GM23338 (cell line): ENCODE data around the gene DMRT1. TPM values are rescaled to one million over a fixed set of nuclear protein-coding genes. Genes with fewer than 3 reads are reported as not detected.

Experiments
- ATAC-seq: fragments of 200-7000 bp; cut with Tn5 transposase; 3 replicates; pipeline ENCODE4 v1.9.1; 2020
- DNase-seq: peaks from one replicate; pipeline ENCODE4 v3.0.0-alpha.2; 2015; ENCODE audit warnings: low spot score
- H2AFZ ChIP-seq: fragments of 200-600 bp; sonication (generic); 2 replicates; pipeline ENCODE4 v1.8.0; 2016; ENCODE audit warnings: antibody characterized with exemption, mild to moderate bottlenecking, moderate library complexity
- H3F3A ChIP-seq: fragments of 200-600 bp; sonication (generic); replicated peaks from 2 replicates; pipeline ENCODE4 v1.8.0; 2017; ENCODE audit warnings: antibody characterized with exemption, mixed run types, low read depth
- H3K27ac ChIP-seq: fragments of 200-600 bp; sonication (generic); 2 replicates; pipeline ENCODE4 v1.6.1; 2016; ENCODE audit warnings: low read depth
- H3K27me3 ChIP-seq: fragments of 200-600 bp; sonication (generic); 2 replicates; pipeline ENCODE4 v1.8.0; 2016; ENCODE audit warnings: mild to moderate bottlenecking, mixed run types, moderate library complexity; ENCODE audit not compliant: insufficient read depth
- H3K36me3 ChIP-seq: fragments of 200-600 bp; sonication (generic); 2 replicates; pipeline ENCODE4 v1.8.0; 2016; ENCODE audit warnings: mild to moderate bottlenecking; ENCODE audit not compliant: insufficient read depth
- H3K4me1 ChIP-seq: fragments of 200-600 bp; sonication (generic); 2 replicates; pipeline ENCODE4 v1.8.0; 2016; ENCODE audit warnings: mild to moderate bottlenecking, moderate library complexity; ENCODE audit not compliant: insufficient read depth
- H3K4me2 ChIP-seq: fragments of 200-600 bp; sonication (generic); 2 replicates; pipeline ENCODE4 v1.7.1; 2017; ENCODE audit warnings: mixed run types
- H3K4me3 ChIP-seq: fragments of 200-600 bp; sonication (generic); 2 replicates; pipeline ENCODE4 v1.6.1; 2016; ENCODE audit warnings: mixed run types
- H3K79me2 ChIP-seq: fragments of 200-600 bp; sonication (generic); replicated peaks from 2 replicates; pipeline ENCODE4 v1.8.0; 2017; ENCODE audit warnings: mild to moderate bottlenecking; ENCODE audit not compliant: insufficient read depth
- H3K9me2 ChIP-seq: fragments of 200-600 bp; sonication (generic); 2 replicates; pipeline ENCODE4 v1.8.0; 2017; ENCODE audit not compliant: insufficient read depth
- H4K20me1 ChIP-seq: fragments of 200-600 bp; sonication (generic); replicated peaks from 2 replicates; pipeline ENCODE4 v1.8.0; 2017; ENCODE audit warnings: mild to moderate bottlenecking; ENCODE audit not compliant: insufficient read depth
- H3K27ac Mint-ChIP-seq: 2 replicates; pipeline ENCODE4 v1.8.0; 2020; ENCODE audit warnings: inconsistent platforms, mild to moderate bottlenecking, moderate library complexity, mixed read lengths
- H3K27me3 Mint-ChIP-seq: 3 replicates; pipeline ENCODE4 v1.8.0; 2022; ENCODE audit warnings: low read depth, mild to moderate bottlenecking, moderate library complexity, mixed read lengths, inconsistent platforms; ENCODE audit not compliant: insufficient read depth, poor library complexity
- H3K36me3 Mint-ChIP-seq: 3 replicates; pipeline ENCODE4 v1.8.0; 2021; ENCODE audit warnings: low read depth, mild to moderate bottlenecking, inconsistent platforms, moderate library complexity, mixed read lengths
- H3K4me1 Mint-ChIP-seq: 3 replicates; pipeline ENCODE4 v1.8.0; 2020; ENCODE audit warnings: mild to moderate bottlenecking, inconsistent platforms, mixed read lengths
- H3K4me3 Mint-ChIP-seq: 3 replicates; pipeline ENCODE4 v1.8.0; 2021; ENCODE audit warnings: moderate library complexity, mild to moderate bottlenecking, inconsistent platforms, mixed read lengths
- H3K9me3 Mint-ChIP-seq: 3 replicates; pipeline ENCODE4 v1.8.0; 2020; ENCODE audit warnings: moderate library complexity, mild to moderate bottlenecking, inconsistent platforms, mixed read lengths
- ETS1 ChIP-seq: IDR thresholded peaks from 2 replicates; pipeline ENCODE4 v1.6.1; 2016; ENCODE audit warnings: antibody characterized with exemption
- EZH2 ChIP-seq: fragments of 200-600 bp; sonication (generic); IDR thresholded peaks from one replicate; pipeline ENCODE4 v1.8.0; 2017; ENCODE audit warnings: antibody characterized with exemption, mild to moderate bottlenecking, low read depth; ENCODE audit not compliant: unreplicated experiment
- NANOG ChIP-seq: IDR thresholded peaks from 2 replicates; pipeline ENCODE4 v1.6.1; 2016; ENCODE audit warnings: antibody characterized with exemption, borderline replicate concordance
- POLR2AphosphoS5 ChIP-seq: IDR thresholded peaks from 2 replicates; pipeline ENCODE4 v1.6.1; 2016; ENCODE audit warnings: antibody characterized with exemption, low read depth
- ZNF331 ChIP-seq: fragments of 250-450 bp; sonication (Bioruptor Pico); IDR thresholded peaks from 2 replicates; pipeline ENCODE4 v1.5.0; 2020; ENCODE audit warnings: low read depth, mild to moderate bottlenecking, moderate library complexity
- ZNF462 ChIP-seq: fragments of 250-450 bp; sonication (Bioruptor Pico); IDR thresholded peaks from 2 replicates; pipeline ENCODE4 v1.5.0; 2020; ENCODE audit warnings: mild to moderate bottlenecking, moderate library complexity
- polyA plus RNA-seq: library from polyadenylated mRNA; unstranded; fragments of >200 nt; fragmentation: Nextera tagmentation; extraction: Ambion mirVana; gene quantifications from 2 replicates; pipeline ENCODE4 v1.2.1, GENCODE V29; 2016
- total RNA-seq: library from RNA; depleted of rRNA; stranded (reverse); fragments of >200 nt; shearing (Covaris generic); gene quantifications from 2 replicates; pipeline ENCODE4 v1.2.3, GENCODE V29; 2014

Gene DMRT1
- total and polyA plus RNA-seq, 2 experiments from 2014 or later: not detected

- TF ChIP-seq ZNF462 (CRISPR knock-in tag): no peak
Observed at GRCh38 chr9:952546-952945, 111.0 kb downstream of the DMRT1 start (continued).

- H3K27ac Mint-ChIP-seq: no peak overlapping the region
- Histone ChIP-seq H3K79me2 (no peaks in the 10 kb centered on the region), H4K20me1 (no peaks in the 10 kb centered on the region), H3K4me1 (no peaks in the 10 kb centered on the region), H3K36me3 (no peaks in the 10 kb centered on the region), H3K4me3 (no peak overlapping the region), H3K27ac (no peak overlapping the region), H2AFZ (no peak overlapping the region), H3F3A (no peaks in the 10 kb centered on the region), H3K4me2 (no peak overlapping the region), H3K9me2 (no peaks in the 10 kb centered on the region), H3K27me3 (no peaks in the 10 kb centered on the region)
- H3K4me3 Mint-ChIP-seq: no peak overlapping the region
- no peak for ATAC-seq
- TF ChIP-seq EZH2 (no peak), POLR2AphosphoS5 (no peak), ETS1 (no peak), ZNF331 (no peak), NANOG (no peak)
- H3K36me3 Mint-ChIP-seq: no peaks in the 10 kb centered on the region
- H3K4me1 Mint-ChIP-seq: no peaks in the 10 kb centered on the region
- H3K9me3 Mint-ChIP-seq: no peaks in the 10 kb centered on the region
- no peak for DNase-seq
- no peaks in the 10 kb centered on the region for H3K27me3 Mint-ChIP-seq
Observed at GRCh38 chr9:959105-959504, 117.6 kb downstream of the DMRT1 start.
